Stimulated activated CD8-positive, alpha-beta memory T cell treated with anti-CD3 and anti-CD28 coated beads, Interleukin-4, amount 100 ng/mL, for 4 hours (primary cell): ENCODE results near the gene CKMT1A.
A peak's percentile ranks its signal among the peaks of the same experiment; 100 is the strongest.
"Not testable (repeated sequence)": the region's sequence is repeated elsewhere in the genome, so short reads cannot be mapped to it uniquely, and the experiment has no call there.

Experiments
- DNase-seq, 2 donors: peaks; one replicate each; pipeline ENCODE4 v3.0.0-alpha.2; 2020; ENCODE audit warnings: low read depth in 2 of 2, low spot score in 1 of 2

The CKMT1A gene

DNA sequence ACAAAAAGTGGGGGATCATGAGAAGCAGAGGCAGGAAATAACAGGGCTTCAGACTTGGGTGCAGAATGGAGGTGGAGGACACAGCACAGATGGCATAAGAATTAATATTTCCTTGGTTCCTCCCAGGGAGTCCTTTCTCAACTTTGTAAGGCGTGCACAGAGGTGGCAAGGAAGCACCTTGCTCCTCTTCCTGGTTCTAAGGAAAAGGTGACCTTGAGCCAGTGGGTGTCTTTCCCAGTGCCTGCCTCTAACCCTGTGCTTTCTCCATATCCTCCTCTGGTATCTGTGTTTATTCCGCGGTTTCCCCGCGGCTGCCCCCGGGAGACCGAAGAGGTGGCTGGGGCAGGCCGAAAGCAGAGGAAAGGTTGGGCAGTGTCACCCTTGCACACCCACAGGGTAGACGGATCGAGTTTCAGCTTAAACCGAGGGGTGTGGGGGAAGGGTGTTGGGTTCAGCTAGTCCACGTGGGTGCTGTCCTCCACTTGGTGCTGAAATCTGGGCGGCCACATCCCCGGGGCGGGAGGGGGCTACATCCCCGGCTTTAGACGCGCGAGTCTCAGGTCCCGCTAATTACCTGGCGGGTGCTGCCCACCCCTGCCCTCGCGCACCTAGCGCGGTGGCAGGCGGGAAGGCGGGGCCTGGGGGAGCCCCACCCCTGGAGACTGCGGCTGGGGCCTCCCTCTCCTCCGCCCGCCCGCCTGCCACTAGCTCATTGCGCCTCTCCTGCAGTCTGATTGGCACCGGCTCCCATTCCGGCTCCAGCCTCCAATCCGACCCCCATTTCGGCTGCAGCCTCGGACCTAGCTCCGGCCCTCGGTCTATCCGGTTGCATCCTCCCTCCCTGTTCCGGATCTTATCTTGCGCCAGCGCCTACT is at the start of gene CKMT1A:
Gene CKMT1A, plus strand, starts transcription at position 712 of the 875 bp plus-strand sequence. CDS start 192 bp downstream, outside the sequence.
- not testable (repeated sequence) for DNase-seq

- DNase-seq = no peak
Observed at GRCh38 chr15:43648649-43649429, 44.8 kb upstream of the CKMT1A start, which contains the start of gene CATSPER2. TSS of gene CATSPER2 (minus strand) at chr15:43648844. CDS start at chr15:43648061, 783 bp downstream.

DNA sequence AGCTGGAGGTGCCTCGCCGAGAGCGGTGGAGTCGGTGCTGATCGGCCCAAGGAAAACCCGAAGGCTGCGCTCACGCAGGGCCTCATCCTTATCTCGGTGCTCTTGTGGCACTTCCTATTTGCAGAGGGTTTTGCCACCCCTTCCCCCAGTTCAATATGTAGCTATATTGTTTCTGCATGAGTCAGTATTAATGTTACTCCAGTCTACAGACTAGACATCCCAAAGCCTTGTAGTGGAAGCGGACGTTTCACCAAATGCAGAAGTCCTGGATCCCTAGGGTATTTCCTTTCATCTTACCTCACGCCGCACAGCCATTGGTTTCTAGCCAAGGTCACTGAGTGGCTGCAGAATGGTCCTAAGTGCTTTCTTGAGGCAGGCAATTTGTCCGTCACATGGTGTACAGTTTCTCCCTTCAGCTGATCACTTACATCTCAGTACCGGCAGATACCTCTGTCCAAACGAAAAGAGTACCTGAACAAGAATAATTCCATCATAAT is 44.2 kb upstream of the CKMT1A start:
- not testable (repeated sequence) for DNase-seq

- not testable (repeated sequence) for DNase-seq
Observed at GRCh38 chr15:43659727-43660126, 33.9 kb upstream of the CKMT1A start.

GRCh38 chr15:43662293-43662692 is 31.4 kb upstream of the CKMT1A start:
- not testable (repeated sequence) for DNase-seq

- DNase-seq = not testable (repeated sequence)
Observed at GRCh38 chr15:43663333-43663732, 30.3 kb upstream of the CKMT1A start.

DNA sequence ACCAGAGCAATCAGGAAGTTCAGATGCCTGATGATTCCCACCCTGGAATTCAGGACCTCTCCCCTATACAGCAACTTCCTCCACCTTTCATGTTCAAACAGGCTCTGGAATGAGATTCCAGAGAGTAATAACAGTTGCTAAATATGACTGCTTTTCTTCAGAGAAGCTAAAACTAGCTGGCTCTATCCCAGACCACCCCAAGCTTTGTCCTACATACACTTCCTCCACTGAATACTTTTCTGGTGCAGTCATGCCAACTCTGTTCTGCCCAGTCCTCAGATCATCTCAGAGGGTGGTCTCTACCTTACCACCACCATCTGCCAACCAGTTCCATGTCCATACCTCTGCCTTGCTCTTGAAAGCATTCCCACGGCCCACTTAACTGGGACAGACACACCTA is 27.5 kb upstream of the CKMT1A start:
- DNase-seq = not testable (repeated sequence)

DNA sequence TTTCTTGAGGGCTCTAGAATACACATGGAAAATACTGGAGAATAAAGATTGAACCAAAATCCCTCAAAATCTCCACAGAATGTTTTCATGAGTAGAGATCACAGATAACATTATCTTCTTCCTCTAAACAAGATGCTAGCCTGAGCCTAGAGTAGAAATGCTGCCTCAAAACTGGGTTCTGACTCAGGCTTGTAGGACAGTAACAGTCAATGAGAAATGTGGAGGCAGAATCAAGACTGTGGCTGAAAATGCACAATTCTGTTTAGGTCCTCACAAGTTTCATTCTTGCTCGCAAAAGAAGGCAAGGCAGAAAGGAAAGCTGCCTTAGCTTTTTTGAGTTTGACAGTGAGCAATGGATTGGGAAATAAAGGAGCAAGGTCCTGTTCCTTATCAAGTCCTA is 19.5 kb upstream of the CKMT1A start:
- not testable (repeated sequence) for DNase-seq

- not testable (repeated sequence) for DNase-seq
Observed at GRCh38 chr15:43689604-43690301, 3.9 kb upstream of the CKMT1A start.

GRCh38 chr15:43692679-43693078 is 980 bp upstream of the CKMT1A start:
- DNase-seq = not testable (repeated sequence)

DNA sequence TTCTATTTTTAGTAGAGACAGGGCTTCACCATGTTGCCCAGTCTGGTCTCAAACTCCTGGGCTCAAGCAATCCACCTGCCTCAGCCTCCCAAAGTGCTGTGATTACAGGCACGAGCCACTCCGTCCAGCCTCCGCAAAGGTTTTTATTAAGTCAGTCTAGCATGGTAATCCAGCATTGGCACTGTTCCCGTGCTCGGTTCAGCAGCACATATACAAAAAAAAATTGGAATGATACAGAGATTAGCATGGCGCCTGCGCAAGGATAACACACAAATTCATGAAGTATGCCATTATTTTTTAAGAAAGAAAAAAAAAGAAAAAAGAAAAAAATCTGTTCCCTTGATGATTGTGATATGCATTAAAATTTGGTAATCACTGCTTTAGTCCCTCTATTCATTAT is 8.5 kb downstream of the CKMT1A start:
- no peak for DNase-seq

- no peak for DNase-seq
Observed at GRCh38 chr15:43702701-43703424, 9.2 kb downstream of the CKMT1A start.

GRCh38 chr15:43710431-43711131 is 16.9 kb downstream of the CKMT1A start:
- DNase-seq = not testable (repeated sequence)

DNA sequence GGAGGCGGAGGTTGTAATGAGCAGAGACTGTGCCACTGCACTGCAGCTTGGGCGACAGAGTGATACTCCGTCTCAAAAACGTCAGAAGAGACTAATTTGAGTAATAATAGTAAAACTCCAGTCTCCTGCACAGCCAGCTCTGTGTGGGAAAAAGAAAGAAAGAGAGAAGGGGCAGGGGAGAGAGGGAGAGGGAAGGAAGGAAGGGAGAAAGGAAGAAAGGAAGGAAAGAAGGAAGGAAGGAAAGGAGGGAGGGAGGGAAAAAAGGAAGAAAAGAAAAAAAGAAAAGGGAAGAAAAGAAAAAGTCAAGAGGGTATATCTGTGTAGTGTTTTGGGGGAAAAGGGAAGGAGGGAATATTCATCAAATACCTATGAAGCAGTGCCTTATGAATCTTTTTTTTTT is 29.5 kb downstream of the CKMT1A start:
- DNase-seq = no peak

DNA sequence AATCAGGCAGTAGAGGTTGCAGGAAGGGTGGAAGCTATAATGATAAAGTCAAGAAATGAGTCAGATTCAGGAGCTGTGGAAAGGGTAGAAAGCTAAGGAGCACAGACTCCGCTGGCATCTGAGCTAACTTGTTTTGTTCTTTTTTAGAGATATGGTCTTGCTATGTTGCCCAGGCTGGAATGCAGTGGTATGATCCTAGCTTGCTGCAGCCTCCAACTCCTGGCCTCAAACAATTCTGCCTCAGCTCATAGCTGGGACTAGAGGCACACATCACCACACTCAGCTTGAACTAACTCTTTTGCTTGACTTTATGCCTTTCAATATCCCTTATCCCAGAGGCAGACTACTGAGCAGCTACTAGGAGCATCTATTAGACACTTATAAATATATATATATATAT is 32.6 kb downstream of the CKMT1A start:
- not testable (repeated sequence) for DNase-seq

- DNase-seq = not testable (repeated sequence)
Observed at GRCh38 chr15:43728053-43728725, 34.5 kb downstream of the CKMT1A start.

- no peak for DNase-seq
Observed at GRCh38 chr15:43735416-43735815, 41.8 kb downstream of the CKMT1A start.

DNA sequence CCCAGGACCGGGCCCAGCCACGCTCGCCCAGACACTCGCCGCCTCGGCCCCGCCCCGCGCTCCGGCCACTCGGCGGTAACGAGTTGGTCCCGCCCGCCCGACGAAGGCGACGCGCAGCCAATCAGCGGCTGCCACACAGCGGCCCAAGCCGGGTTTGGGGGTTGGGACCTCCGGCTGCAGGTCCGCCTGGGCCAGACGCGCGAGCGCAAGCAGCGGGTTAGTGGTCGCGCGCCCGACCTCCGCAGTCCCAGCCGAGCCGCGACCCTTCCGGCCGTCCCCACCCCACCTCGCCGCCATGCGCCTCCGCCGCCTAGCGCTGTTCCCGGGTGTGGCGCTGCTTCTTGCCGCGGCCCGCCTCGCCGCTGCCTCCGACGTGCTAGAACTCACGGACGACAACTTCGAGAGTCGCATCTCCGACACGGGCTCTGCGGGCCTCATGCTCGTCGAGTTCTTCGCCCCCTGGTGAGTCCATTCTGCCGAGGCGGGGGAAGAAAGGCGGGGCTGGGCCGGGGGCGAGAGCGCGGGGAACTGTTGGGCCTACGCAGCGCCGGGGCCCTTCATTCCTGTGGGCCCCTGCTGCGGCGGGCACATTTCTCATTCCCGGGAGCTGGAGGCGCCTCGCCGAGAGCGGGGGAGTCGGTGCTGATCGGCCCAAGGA is 52.7 kb downstream of the CKMT1A start, which contains the start of gene PDIA3:
Gene PDIA3, plus strand, starts transcription at position 194 of the 658 bp plus-strand sequence. Its CDS starts 102 bp downstream, at position 296.
- peak; percentile 51 to 80 for DNase-seq
